GM12878 (cell line): ENCODE data around the gene CCSER1. TPM values are rescaled to one million over a fixed set of nuclear protein-coding genes. Genes with fewer than 3 reads are reported as not detected.

Source experiments
- ATAC-seq: fragments of 200-7000 bp; cut with Tn5 transposase; 3 replicates; pipeline ENCODE4 v1.9.1; 2020; ENCODE audit warnings: mild to moderate bottlenecking, moderate library complexity
- BruUV-seq: library from RNA; stranded (reverse); fragments of 400-500 nt; replicated peaks from 2 replicates; lab custom pipeline; 2021; lab: Mats Ljungman, UMichigan
- CTCF ChIA-PET: fragments of 300-600 bp; sonication (Branson Sonifier 250); formaldehyde crosslinking; extraction: SDS; loops from one replicate; lab custom pipeline; 2021; ENCODE audit warnings: inconsistent platforms; lab: Yijun Ruan, JAX
- POLR2A ChIA-PET: fragments of 350-600 bp; formaldehyde crosslinking; extraction: SDS; loops from one replicate; lab custom pipeline; 2021; ENCODE audit warnings: inconsistent platforms; lab: Charles Lee
- RAD21 ChIA-PET: fragments of 300-600 bp; sonication (Branson Sonifier 250); formaldehyde crosslinking; loops from one replicate; lab custom pipeline; 2023; ENCODE audit warnings: antibody characterized with exemption; ENCODE audit not compliant: unreplicated experiment; lab: Charles Lee
- SMC1A ChIA-PET: fragments of 300-600 bp; sonication (Branson Sonifier 250); formaldehyde crosslinking; loops from one replicate; lab custom pipeline; 2023; ENCODE audit not compliant: unreplicated experiment, uncharacterized antibody; lab: Charles Lee
- DNase-seq: peaks from one replicate; pipeline ENCODE4 v3.0.0-alpha.2; 2011; ENCODE audit warnings: low read depth, low spot score
- FAIRE-seq: peaks from 3 replicates; lab custom pipeline; 2011; peaks lifted over from hg19 to GRCh38; lab: Jason Lieb, UNC
- H2AFZ ChIP-seq: 2 replicates; pipeline ENCODE4 v1.6.0; 2011; ENCODE audit warnings: low read depth, low read length, control low read depth; ENCODE audit not compliant: control insufficient read depth
- H3K27ac ChIP-seq: 2 replicates; pipeline ENCODE4 v1.5.1; 2011; ENCODE audit warnings: control low read depth; ENCODE audit not compliant: control insufficient read depth, insufficient read depth
- H3K27me3 ChIP-seq, 2 experiments: replicated peaks in 1 of 2; 2 replicates each; pipeline versions ENCODE4 v1.6.0 to v1.6.1; 2011; ENCODE audit warnings: low read length in 1 of 2; ENCODE audit not compliant: control insufficient read depth in 2 of 2, insufficient read depth in 2 of 2
- H3K36me3 ChIP-seq, 2 experiments: 2 replicates each; pipeline ENCODE4 v1.5.1; 2011; ENCODE audit warnings: low read length in 1 of 2; ENCODE audit not compliant: control insufficient read depth in 2 of 2, insufficient read depth in 2 of 2
- H3K4me1 ChIP-seq: 2 replicates; pipeline ENCODE4 v1.6.1; 2011; ENCODE audit warnings: mild to moderate bottlenecking, low read length, moderate library complexity, mixed read lengths; ENCODE audit not compliant: control insufficient read depth, insufficient read depth
- H3K4me2 ChIP-seq: 2 replicates; pipeline ENCODE4 v1.6.0; 2011; ENCODE audit warnings: control low read depth; ENCODE audit not compliant: control insufficient read depth, insufficient read depth
- H3K4me3 ChIP-seq: fragments of 200-600 bp; sonication (generic); 2 replicates; pipeline ENCODE4 v1.5.1; 2016
- H3K79me2 ChIP-seq: 2 replicates; pipeline ENCODE4 v1.6.0; 2011; ENCODE audit warnings: low read length; ENCODE audit not compliant: control insufficient read depth, insufficient read depth
- H3K9ac ChIP-seq: 2 replicates; pipeline ENCODE4 v1.8.0; 2011; ENCODE audit warnings: low read length, control low read depth, mixed read lengths; ENCODE audit not compliant: control insufficient read depth, insufficient read depth
- H3K9me3 ChIP-seq: replicated peaks from 3 replicates; pipeline ENCODE4 v1.5.1; 2011; ENCODE audit warnings: mild to moderate bottlenecking, low read length; ENCODE audit not compliant: control insufficient read depth, insufficient read depth
- H4K20me1 ChIP-seq: 2 replicates; pipeline ENCODE4 v1.6.0; 2011; ENCODE audit not compliant: control insufficient read depth, insufficient read depth
- ELK1 ChIP-seq: IDR thresholded peaks from 2 replicates; pipeline ENCODE4 v1.6.1; 2012; ENCODE audit warnings: low read depth, low read length, improper control_type of control experiment
- HDAC2 ChIP-seq: fragments of 200-600 bp; sonication (generic); IDR thresholded peaks from 2 replicates; pipeline ENCODE4 v1.6.1; 2017
- IRF5 ChIP-seq: fragments of 450-650 bp; IDR thresholded peaks from 2 replicates; pipeline ENCODE4 v1.6.1; 2017; ENCODE audit warnings: borderline replicate concordance
- NRF1 ChIP-seq: conservative IDR thresholded peaks from 2 replicates; pipeline ENCODE4 v1.6.1; 2011; ENCODE audit warnings: mild to moderate bottlenecking, low read depth, low read length, improper control_type of control experiment
- PML ChIP-seq: IDR thresholded peaks from 2 replicates; pipeline ENCODE4 v1.6.1; 2012; ENCODE audit warnings: low read length, inconsistent platforms
- STAT1 ChIP-seq: fragments of 450-650 bp; conservative IDR thresholded peaks from 2 replicates; pipeline ENCODE4 v1.6.1; 2014; ENCODE audit warnings: antibody characterized with exemption, mild to moderate bottlenecking
- TBL1XR1 ChIP-seq: IDR thresholded peaks from 2 replicates; pipeline ENCODE4 v1.6.1; 2012; ENCODE audit warnings: low read depth, low read length, improper control_type of control experiment
- TCF3 ChIP-seq: IDR thresholded peaks from 2 replicates; pipeline ENCODE4 v1.6.1; 2012; ENCODE audit warnings: low read depth, mild to moderate bottlenecking, low read length, borderline replicate concordance; ENCODE audit not compliant: insufficient read depth
- WRNIP1 ChIP-seq: IDR thresholded peaks from 2 replicates; pipeline ENCODE4 v1.6.1; 2011; ENCODE audit warnings: low read depth, low read length, improper control_type of control experiment, borderline replicate concordance
- ZNF217 ChIP-seq: fragments of 450-650 bp; IDR thresholded peaks from 2 replicates; pipeline ENCODE4 v1.6.1; 2017; ENCODE audit warnings: antibody characterized with exemption, mild to moderate bottlenecking
- WGBS: methylation state at CpG from one replicate; pipeline ENCODE4 v1.1.6; 2016; ENCODE audit warnings: low lambda C conversion rate; ENCODE audit not compliant: insufficient replicate concordance, insufficient coverage; ENCODE audit errors: missing lambda C conversion rate; 5-methylcytosine and 5-hydroxymethylcytosine counted together
- in situ Hi-C: fragments of 300-500 bp; cut with MboI; formaldehyde crosslinking; loops from 9 replicates; pipeline ENCODE4 v1.14.3; 2018; ENCODE audit warnings: mixed read lengths
- intact Hi-C: fragments of 100-400 bp; cut with micrococcal nuclease; formaldehyde crosslinking; loops from one replicate; pipeline ENCODE4 v1.14.2; 2022; ENCODE audit not compliant: unreplicated experiment
- polyA plus RNA-seq, 11 experiments: library from polyadenylated mRNA; depleted of rRNA in 4 of 11; unstranded in 6 of 11; stranded (reverse) in 5 of 11; fragments of >200 nt; fragmentation: Nextera tagmentation in 4 of 11; fragmentation: Illumina TruSeq in 1 of 11; extraction: Ambion mirVana in 4 of 11; extraction: Trizol in 1 of 11; gene quantifications; 1 replicate in 1 of 11; 2 replicates in 10 of 11; pipeline versions ENCODE4 v1.2.1 to v1.2.3, GENCODE V29; 2011 to 2016; ENCODE audit warnings: inconsistent platforms in 2 of 11, missing spikeins in 2 of 11, low read depth in 1 of 11
- total RNA-seq, 4 experiments: library from RNA; depleted of rRNA in 3 of 4; stranded (reverse); fragments of >200 nt in 3 of 4; fragmentation: Illumina TruSeq in 1 of 4; extraction: Trizol in 1 of 4; gene quantifications; 2 replicates each; pipeline versions ENCODE4 v1.2.1 to v1.2.3, GENCODE V29; 2013 to 2021
- TF ChIP-seq, protein P1 (sequence below): IDR thresholded peaks from 2 replicates; pipeline ENCODE4 v1.6.1; 2011; ENCODE audit warnings: borderline replicate concordance, low read depth, mild to moderate bottlenecking, moderate library complexity, low read length; ENCODE audit not compliant: insufficient read depth, poor library complexity, severe bottlenecking

The CCSER1 gene
- total and polyA plus RNA-seq, 10 of the 15 experiments (the other 5 are each of a cell fraction or from before 2014, with no cell fraction given), result 0.22 to 2.7 (median 1.0) TPM

GRCh38 chr4:90852237-90852636 is 725.0 kb downstream of the CCSER1 start:
- Histone ChIP-seq H3K4me1 (no peaks in the 10 kb centered on the region), H3K36me3 (no peaks in the 10 kb centered on the region), H3K4me2 (no peak overlapping the region), H3K79me2 (no peaks in the 10 kb centered on the region), H3K4me3 (no peak overlapping the region), H3K9me3 (no peaks in the 10 kb centered on the region), H3K27me3 (no peaks in the 10 kb centered on the region), H3K27ac (no peak overlapping the region), H3K9ac (no peak overlapping the region), H2AFZ (no peak overlapping the region), H4K20me1 (no peaks in the 10 kb centered on the region)
- CTCF ChIA-PET, result no interaction called here
- RAD21 ChIA-PET, result no interaction called here
- in situ Hi-C loops (no loop called here), intact Hi-C loops (no loop called here)
- SMC1A ChIA-PET, result interaction anchor here (0.7 to 1.3 kb wide), 2 partner anchors 10 to 26 kb away, joined by 3 to 4 read pairs; no protein-coding TSS in a partner anchor
- POLR2A ChIA-PET, result no interaction called here
- TF ChIP-seq NRF1 (no peak), STAT1 (no peak), IRF5 (no peak), ZNF217 (no peak), PML (no peak), TBL1XR1 (no peak), ELK1 (no peak), HDAC2 (no peak), WRNIP1 (no peak), TCF3 (no peak)
- TF ChIP-seq, protein P1, sequence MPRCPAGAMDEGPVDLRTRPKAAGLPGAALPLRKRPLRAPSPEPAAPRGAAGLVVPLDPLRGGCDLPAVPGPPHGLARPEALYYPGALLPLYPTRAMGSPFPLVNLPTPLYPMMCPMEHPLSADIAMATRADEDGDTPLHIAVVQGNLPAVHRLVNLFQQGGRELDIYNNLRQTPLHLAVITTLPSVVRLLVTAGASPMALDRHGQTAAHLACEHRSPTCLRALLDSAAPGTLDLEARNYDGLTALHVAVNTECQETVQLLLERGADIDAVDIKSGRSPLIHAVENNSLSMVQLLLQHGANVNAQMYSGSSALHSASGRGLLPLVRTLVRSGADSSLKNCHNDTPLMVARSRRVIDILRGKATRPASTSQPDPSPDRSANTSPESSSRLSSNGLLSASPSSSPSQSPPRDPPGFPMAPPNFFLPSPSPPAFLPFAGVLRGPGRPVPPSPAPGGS, result no peak
- ATAC-seq, result no peak
- DNase-seq, result no peak
- no peak for FAIRE-seq
- 18% methylated on average over 4 of the region's 4 CpGs for WGBS
- no TSS peak for BruUV-seq
